HCT116 (cell line): ENCODE data around the gene FBXO7. TPM values are rescaled to one million over a fixed set of nuclear protein-coding genes. Genes with fewer than 3 reads are reported as not detected.

Experiments
- ATAC-seq: fragments of 200-7000 bp; cut with Tn5 transposase; 2 replicates; pipeline ENCODE4 v1.9.1; 2020; ENCODE audit warnings: mild to moderate bottlenecking, moderate library complexity
- BruUV-seq: library from RNA; stranded (reverse); fragments of 400-500 nt; replicated peaks from 2 replicates; lab custom pipeline; 2021; lab: Mats Ljungman, UMichigan
- CTCF ChIA-PET: fragments of 300-600 bp; sonication (Branson Sonifier 250); formaldehyde crosslinking; loops from one replicate; lab custom pipeline; 2021; ENCODE audit warnings: antibody characterized with exemption; lab: Charles Lee
- POLR2A ChIA-PET: fragments of 300-600, 350-600 bp; sonication (Branson Sonifier 250); formaldehyde crosslinking; loops from one replicate; lab custom pipeline; 2021; ENCODE audit warnings: antibody characterized with exemption; lab: Charles Lee
- RAD21 ChIA-PET, 2 experiments: fragments of 300-600 bp; sonication (Branson Sonifier 250); formaldehyde crosslinking; loops; one replicate each; lab custom pipeline; 2023; ENCODE audit warnings: low total read pairs in 2 of 2; ENCODE audit not compliant: uncharacterized antibody in 2 of 2, unreplicated experiment in 2 of 2, low non-redundant PET in 1 of 2; lab: Charles Lee
- DNase-seq: peaks from one replicate; pipeline ENCODE4 v3.0.0-alpha.2; 2010; ENCODE audit warnings: low read depth, low spot score
- H2AFZ ChIP-seq: fragments of 200-600 bp; shearing (Covaris generic), sonication (generic); 2 replicates; pipeline ENCODE4 v1.6.1; 2017; ENCODE audit warnings: low read depth, mixed run types, mixed read lengths, antibody characterized with exemption, low read length; ENCODE audit not compliant: poor library complexity, severe bottlenecking
- H3K27ac ChIP-seq: 2 replicates; pipeline ENCODE4 v1.5.1; 2012; ENCODE audit warnings: low read depth, low read length
- H3K27me3 ChIP-seq: fragments of 200-600 bp; sonication (generic); 2 replicates; pipeline ENCODE4 v1.6.1; 2016; ENCODE audit warnings: mixed run types, low read length, mixed read lengths; ENCODE audit not compliant: insufficient read depth
- H3K36me3 ChIP-seq, 2 experiments: fragments of 200-500 bp in 1 of 2; fragments of 200-600 bp in 1 of 2; sonication (Bioruptor generic) in 1 of 2; sonication (generic) in 1 of 2; 2 replicates each; pipeline versions ENCODE4 v1.5.1 to v1.6.1; 2014 to 2016; ENCODE audit warnings: low read length in 2 of 2, inconsistent platforms in 1 of 2, mixed read lengths in 1 of 2, mixed run types in 1 of 2; ENCODE audit not compliant: insufficient read depth in 2 of 2, control insufficient read depth in 1 of 2
- H3K4me1 ChIP-seq, 2 experiments: fragments of 200-600 bp in 1 of 2; sonication (generic) in 1 of 2; 2 replicates each; pipeline versions ENCODE4 v1.5.1 to v1.6.1; 2012 to 2017; ENCODE audit warnings: low read length in 2 of 2, inconsistent platforms in 1 of 2, mild to moderate bottlenecking in 1 of 2, mixed read lengths in 1 of 2, mixed run types in 1 of 2, moderate library complexity in 1 of 2; ENCODE audit not compliant: insufficient read depth in 2 of 2, control insufficient read depth in 1 of 2
- H3K4me2 ChIP-seq: fragments of 200-600 bp; sonication (generic); 2 replicates; pipeline ENCODE4 v1.6.1; 2017; ENCODE audit warnings: mixed run types, low read length, mixed read lengths
- H3K4me3 ChIP-seq, 2 experiments: fragments of 200-600 bp in 1 of 2; sonication (generic) in 1 of 2; replicated peaks in 1 of 2; 2 replicates each; pipeline ENCODE4 v1.5.1; 2011 to 2016; ENCODE audit warnings: low read length in 2 of 2, control low read depth in 1 of 2, low read depth in 1 of 2, mild to moderate bottlenecking in 1 of 2, mixed read lengths in 1 of 2, mixed run types in 1 of 2
- H3K79me2 ChIP-seq: fragments of 200-600 bp; sonication (generic); 2 replicates; pipeline ENCODE4 v1.6.1; 2017; ENCODE audit warnings: mild to moderate bottlenecking, mixed run types, low read length, moderate library complexity, mixed read lengths; ENCODE audit not compliant: insufficient read depth
- H3K9ac ChIP-seq: fragments of 200-600 bp; sonication (generic); 2 replicates; pipeline ENCODE4 v1.6.1; 2016; ENCODE audit warnings: low read length, mixed read lengths
- H3K9me2 ChIP-seq: fragments of 200-600 bp; sonication (generic), shearing (Covaris generic); 2 replicates; pipeline ENCODE4 v1.6.1; 2017; ENCODE audit warnings: mixed run types, mild to moderate bottlenecking, moderate library complexity; ENCODE audit not compliant: insufficient read depth
- H3K9me3 ChIP-seq, 2 experiments: fragments of 200-500 bp in 1 of 2; fragments of 200-600 bp in 1 of 2; sonication (Bioruptor generic) in 1 of 2; sonication (generic) in 1 of 2; 2 replicates each; pipeline ENCODE4 v1.6.1; 2014 to 2017; ENCODE audit warnings: low read length in 2 of 2, mixed read lengths in 2 of 2, inconsistent platforms in 1 of 2, low read depth in 1 of 2, mild to moderate bottlenecking in 1 of 2, mixed run types in 1 of 2, moderate library complexity in 1 of 2; ENCODE audit not compliant: control insufficient read depth in 1 of 2, insufficient read depth in 1 of 2
- H4K20me1 ChIP-seq: fragments of 200-600 bp; sonication (generic), shearing (Covaris generic); 2 replicates; pipeline ENCODE4 v1.6.1; 2017; ENCODE audit warnings: mixed run types, mild to moderate bottlenecking, moderate library complexity; ENCODE audit not compliant: insufficient read depth
- CBX3 ChIP-seq: IDR thresholded peaks from 2 replicates; pipeline ENCODE4 v1.6.1; 2012; ENCODE audit warnings: low read depth
- CEBPB ChIP-seq: IDR thresholded peaks from 2 replicates; pipeline ENCODE4 v1.6.1; 2012; ENCODE audit warnings: low read depth
- EZH2 ChIP-seq: fragments of 200-600 bp; sonication (generic); IDR thresholded peaks from 2 replicates; pipeline ENCODE4 v1.6.1; 2017; ENCODE audit warnings: antibody characterized with exemption, mixed run types
- EZH2phosphoT487 ChIP-seq: fragments of 200-600 bp; IDR thresholded peaks from 2 replicates; pipeline ENCODE4 v1.6.1; 2018; ENCODE audit warnings: antibody characterized with exemption, borderline replicate concordance
- ZFX ChIP-seq: fragments of 450-650 bp; IDR thresholded peaks from 2 replicates; pipeline ENCODE4 v1.6.1; 2017
- intact Hi-C: fragments of 100-400 bp; cut with micrococcal nuclease; formaldehyde crosslinking; loops from 2 replicates; pipeline ENCODE4 v1.10.0; 2022
- total RNA-seq: library from RNA; stranded (reverse); gene quantifications from one replicate; pipeline ENCODE4 v1.2.1, GENCODE V29; 2021; ENCODE audit not compliant: unreplicated experiment
- TF ChIP-seq, protein P1 (sequence below): IDR thresholded peaks from 2 replicates; pipeline ENCODE4 v1.6.1; 2012

The FBXO7 gene
- total RNA-seq, 1 experiment from 2014 or later, result 69.2 TPM

DNA sequence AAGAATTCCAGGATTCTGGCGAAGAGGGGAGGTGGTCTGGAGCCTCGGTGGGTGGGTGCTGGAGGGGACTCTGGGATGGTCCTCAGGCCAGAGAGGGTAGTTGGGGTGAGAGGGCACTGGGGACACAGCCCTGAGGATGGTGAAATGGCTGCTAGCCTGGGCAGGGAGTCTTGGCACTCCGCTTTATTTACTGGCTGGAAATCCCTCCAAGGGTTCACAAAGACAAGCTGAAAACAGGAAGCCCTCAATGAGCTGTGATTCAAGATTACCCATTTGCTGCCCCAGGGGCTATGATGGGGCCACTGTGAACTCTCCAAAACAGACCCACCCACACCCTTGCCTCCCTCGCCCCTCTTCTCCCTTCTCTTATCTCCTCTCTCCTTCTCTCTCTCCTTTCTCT, 71.9 kb downstream of the FBXO7 start:
- ChIA-PET RAD21 (no interaction called here), CTCF (no interaction called here), POLR2A (no interaction called here)
- no peak overlapping the region for H3K4me3 ChIP-seq
- H2AFZ ChIP-seq, result no peak overlapping the region
- ATAC-seq (no peak), DNase-seq (no peak)
- H3K9me2 ChIP-seq, result no peaks in the 10 kb centered on the region
- no peak overlapping the region for H3K9ac ChIP-seq
- no peak overlapping the region for H3K4me2 ChIP-seq
- H3K27ac ChIP-seq, result no peak overlapping the region
- TF ChIP-seq CBX3 (no peak), CEBPB (no peak), EZH2phosphoT487 (no peak), EZH2 (no peak)
- H3K4me1 ChIP-seq, result no peaks in the 10 kb centered on the region
- H3K9me3 ChIP-seq, result no peaks in the 10 kb centered on the region
- intact Hi-C loops, result no loop called here
- H3K79me2 ChIP-seq, result no peaks in the 10 kb centered on the region
- BruUV-seq, result no TSS peak
- H3K36me3 ChIP-seq, result no peaks in the 10 kb centered on the region
- H3K27me3 ChIP-seq, result peaks cover 17% of the 10 kb centered on the region
- no peaks in the 10 kb centered on the region for H4K20me1 ChIP-seq

DNA sequence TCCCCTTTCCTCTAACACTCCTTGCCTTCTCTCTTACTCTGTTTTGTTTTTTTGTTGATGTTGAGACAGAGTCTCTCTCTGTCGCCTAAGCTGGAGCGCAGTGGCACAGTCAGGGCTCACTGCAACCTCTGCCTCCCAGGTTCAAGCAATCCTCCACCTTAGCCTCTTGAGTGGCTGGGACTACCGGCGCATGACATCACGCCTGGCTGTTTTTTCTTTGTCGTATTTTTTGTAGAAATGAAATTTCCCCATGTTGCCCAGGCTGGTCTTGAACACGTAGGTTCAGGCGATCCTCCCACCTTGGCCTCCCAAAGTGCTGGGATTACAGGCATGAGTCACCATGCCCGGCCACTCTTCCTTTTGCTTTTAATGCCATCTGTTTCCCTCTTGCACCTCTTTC, 72.3 kb downstream of the FBXO7 start:
- Histone ChIP-seq H3K27ac (no peak overlapping the region), H3K9ac (no peak overlapping the region), H3K9me3 (no peaks in the 10 kb centered on the region), H3K27me3 (peaks cover 13% of the 10 kb centered on the region), H3K4me1 (no peaks in the 10 kb centered on the region), H4K20me1 (no peaks in the 10 kb centered on the region), H3K36me3 (no peaks in the 10 kb centered on the region), H3K4me2 (no peak overlapping the region), H2AFZ (no peak overlapping the region), H3K79me2 (no peaks in the 10 kb centered on the region), H3K4me3 (no peak overlapping the region), H3K9me2 (no peaks in the 10 kb centered on the region)
- TF ChIP-seq ZFX (no peak), CEBPB (no peak), CBX3 (no peak)
- TF ChIP-seq, protein P1, sequence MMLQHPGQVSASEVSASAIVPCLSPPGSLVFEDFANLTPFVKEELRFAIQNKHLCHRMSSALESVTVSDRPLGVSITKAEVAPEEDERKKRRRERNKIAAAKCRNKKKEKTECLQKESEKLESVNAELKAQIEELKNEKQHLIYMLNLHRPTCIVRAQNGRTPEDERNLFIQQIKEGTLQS, result no peak
- CTCF ChIA-PET, result no interaction called here
- ATAC-seq (no peak), DNase-seq (no peak)
- no TSS peak for BruUV-seq
- POLR2A ChIA-PET, result no interaction called here
- RAD21 ChIA-PET, result no interaction called here
- intact Hi-C loops, result no loop called here
